Measurements from ENCODE around the gene SH3GL1. TPM values are rescaled to one million over a fixed set of nuclear protein-coding genes. Genes with fewer than 3 reads are reported as not detected.

Gene SH3GL1
- total RNA-seq, 1 experiment from 2014 or later, result 108 TPM

GRCh38 chr19:4425537-4425936 lies 25.2 kb upstream of the SH3GL1 start:
- H3K4me1 ChIP-seq (ENCODE audit: insufficient read depth, low read length, poor library complexity, severe bottlenecking), result no peaks in the 10 kb centered on the region
- DNase-seq (ENCODE audit: low spot score), result no peak
- H3K9me3 ChIP-seq (ENCODE audit: low read depth, low read length, poor library complexity, severe bottlenecking), result no peaks in the 10 kb centered on the region
- H3K27ac ChIP-seq (ENCODE audit: low read depth, low read length, poor library complexity, severe bottlenecking), result no peak overlapping the region
- H3K36me3 ChIP-seq (ENCODE audit: insufficient read depth, low read length, poor library complexity, severe bottlenecking), result peaks cover 78% of the 10 kb centered on the region
- ChIA-PET POLR2A (ENCODE audit: low non-redundant PET) (no interaction called here), CTCF (no interaction called here)
- no peak overlapping the region for H3K4me3 ChIP-seq (ENCODE audit: low read depth, low read length, poor library complexity, severe bottlenecking)
- intact Hi-C loops (cut with micrococcal nuclease; ENCODE audit: unreplicated experiment), result no loop called here
- no peak for TF ChIP-seq CTCF (conservative IDR thresholded peaks at IDR 0.05; ENCODE audit: low read depth, low read length)
- no peak for TF ChIP-seq EZH2 (IDR thresholded peaks at IDR 0.05; ENCODE audit: borderline replicate concordance, low read depth, low read length, poor library complexity, severe bottlenecking)
- H3K27me3 ChIP-seq (replicated peaks; ENCODE audit: insufficient read depth, low read depth, low read length, poor library complexity), result no peaks in the 10 kb centered on the region
- no TSS peak for BruUV-seq (replicated peaks)

GRCh38 chr19:4423416-4424126 lies 23.2 kb upstream of the SH3GL1 start:
- TF ChIP-seq CTCF (conservative IDR thresholded peaks at IDR 0.05; ENCODE audit: low read depth, low read length) (no peak), EZH2 (IDR thresholded peaks at IDR 0.05; ENCODE audit: borderline replicate concordance, low read depth, low read length, poor library complexity, severe bottlenecking) (no peak)
- BruUV-seq (replicated peaks), result no TSS peak
- H3K4me3 ChIP-seq (ENCODE audit: low read depth, low read length, poor library complexity, severe bottlenecking), result no peak overlapping the region
- no peaks in the 10 kb centered on the region for H3K27me3 ChIP-seq (replicated peaks; ENCODE audit: insufficient read depth, low read depth, low read length, poor library complexity)
- H3K9me3 ChIP-seq (ENCODE audit: low read depth, low read length, poor library complexity, severe bottlenecking), result no peaks in the 10 kb centered on the region
- H3K27ac ChIP-seq (ENCODE audit: low read depth, low read length, poor library complexity, severe bottlenecking), result no peak overlapping the region
- CTCF ChIA-PET, result no interaction called here
- DNase-seq (ENCODE audit: low spot score), result no peak
- no peaks in the 10 kb centered on the region for H3K4me1 ChIP-seq (ENCODE audit: insufficient read depth, low read length, poor library complexity, severe bottlenecking)
- intact Hi-C loops (cut with micrococcal nuclease; ENCODE audit: unreplicated experiment), result no loop called here
- peaks cover 76% of the 10 kb centered on the region for H3K36me3 ChIP-seq (ENCODE audit: insufficient read depth, low read length, poor library complexity, severe bottlenecking)
- POLR2A ChIA-PET (ENCODE audit: low non-redundant PET), result no interaction called here

GRCh38 chr19:4416268-4416667 lies 15.9 kb upstream of the SH3GL1 start:
- POLR2A ChIA-PET (ENCODE audit: low non-redundant PET), result no interaction called here
- H3K27me3 ChIP-seq (replicated peaks; ENCODE audit: insufficient read depth, low read depth, low read length, poor library complexity), result no peaks in the 10 kb centered on the region
- H3K4me3 ChIP-seq (ENCODE audit: low read depth, low read length, poor library complexity, severe bottlenecking), result no peak overlapping the region
- TF ChIP-seq CTCF (conservative IDR thresholded peaks at IDR 0.05; ENCODE audit: low read depth, low read length) (no peak), EZH2 (IDR thresholded peaks at IDR 0.05; ENCODE audit: borderline replicate concordance, low read depth, low read length, poor library complexity, severe bottlenecking) (no peak)
- H3K36me3 ChIP-seq (ENCODE audit: insufficient read depth, low read length, poor library complexity, severe bottlenecking), result peaks cover 73% of the 10 kb centered on the region
- DNase-seq (ENCODE audit: low spot score), result no peak
- intact Hi-C loops (cut with micrococcal nuclease; ENCODE audit: unreplicated experiment), result no loop called here
- no TSS peak for BruUV-seq (replicated peaks)
- CTCF ChIA-PET, result no interaction called here
- no peaks in the 10 kb centered on the region for H3K9me3 ChIP-seq (ENCODE audit: low read depth, low read length, poor library complexity, severe bottlenecking)
- no peak overlapping the region for H3K27ac ChIP-seq (ENCODE audit: low read depth, low read length, poor library complexity, severe bottlenecking)
- peaks cover 17% of the 10 kb centered on the region for H3K4me1 ChIP-seq (ENCODE audit: insufficient read depth, low read length, poor library complexity, severe bottlenecking)
